Neural cell (in vitro differentiated cells): ENCODE measurements around the gene ENGASE.

ENCODE experiments used
- CTCF ChIP-seq: fragments of 450-650 bp; IDR thresholded peaks from 2 replicates; pipeline ENCODE4 v1.5.1; 2014; ENCODE audit warnings: antibody characterized with exemption, mild to moderate bottlenecking, moderate library complexity; ENCODE audit not compliant: poor library complexity, severe bottlenecking
- POLR2AphosphoS5 ChIP-seq: IDR thresholded peaks from 2 replicates; pipeline ENCODE4 v1.6.1; 2012
- RAD21 ChIP-seq: fragments of 450-650 bp; conservative IDR thresholded peaks from 2 replicates; pipeline ENCODE4 v1.6.1; 2014; ENCODE audit warnings: antibody characterized with exemption, mild to moderate bottlenecking, moderate library complexity

DNA sequence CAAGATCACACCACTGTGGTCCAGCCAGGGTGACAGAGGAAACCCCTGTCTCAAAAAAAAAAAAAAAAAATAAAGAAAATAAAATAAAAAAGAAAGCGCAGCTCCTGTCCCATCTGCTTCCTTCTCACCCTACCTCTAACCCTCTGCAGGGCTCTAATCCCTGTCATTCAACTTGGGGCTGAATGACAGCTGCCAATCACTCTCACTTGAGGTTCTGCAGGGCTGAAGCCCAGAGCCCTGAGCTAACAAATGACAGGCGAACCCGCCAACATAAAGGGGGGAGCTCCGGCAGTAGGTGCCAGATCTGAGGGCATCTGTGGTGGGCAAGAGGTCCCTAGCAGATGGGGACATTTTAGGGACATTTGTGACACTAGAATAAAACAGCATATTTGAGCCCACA lies 44.3 kb downstream of the ENGASE start:
- TF ChIP-seq CTCF (no peak), RAD21 (no peak), POLR2AphosphoS5 (no peak)
